Measurements from ENCODE around the gene PARG. TPM values are rescaled to one million over a fixed set of nuclear protein-coding genes. Genes with fewer than 3 reads are reported as not detected.

The PARG gene
- total and polyA plus RNA-seq, 9 of the 15 experiments (the other 6 are each of a cell fraction or from before 2014, with no cell fraction given), result 8.5 to 49.9 (median 28.8) TPM

GRCh38 chr10:49830016-49830415 is 111.8 kb downstream of the PARG start:
- H3K4me1 ChIP-seq (replicated peaks in 1 of 2; ENCODE audit: control insufficient read depth in 2 of 2, insufficient read depth in 2 of 2, low read length in 2 of 2), result no peaks in the 10 kb centered on the region
- H3K36me3 ChIP-seq (ENCODE audit: control insufficient read depth, insufficient read depth, low read length), result peaks cover 37% of the 10 kb centered on the region
- no peak overlapping the region for H3K4me3 ChIP-seq
- H3K4me2 ChIP-seq (ENCODE audit: insufficient read depth, low read length), result no peak overlapping the region
- TF ChIP-seq ZNF263 (CRISPR knock-in tag; IDR thresholded peaks at IDR 0.05; ENCODE audit: borderline replicate concordance) (no peak), MAX (CRISPR knock-in tag; IDR thresholded peaks at IDR 0.05) (no peak), CREM (IDR thresholded peaks at IDR 0.05; ENCODE audit: low read depth) (no peak), MIER1 (IDR thresholded peaks at IDR 0.05; ENCODE audit: low read depth) (no peak), ZBTB8A (IDR thresholded peaks at IDR 0.05; ENCODE audit: partially characterized antibody) (no peak), CBX1 (IDR thresholded peaks at IDR 0.05; ENCODE audit: low read depth) (no peak), SMARCA4 (IDR thresholded peaks at IDR 0.05) (no peak), NUFIP1 (IDR thresholded peaks at IDR 0.05; ENCODE audit: partially characterized antibody) (no peak), ELK3 (CRISPR knock-in tag; IDR thresholded peaks at IDR 0.05) (no peak), ZNF436 (CRISPR knock-in tag; IDR thresholded peaks at IDR 0.05) (no peak), SP1 (CRISPR knock-in tag; IDR thresholded peaks at IDR 0.05) (no peak), ZNF551 (CRISPR knock-in tag; IDR thresholded peaks at IDR 0.05) (no peak), POLR3G (IDR thresholded peaks at IDR 0.05; ENCODE audit: extremely low read depth, insufficient read length, insufficient replicate concordance) (no peak), CAMTA2 (CRISPR knock-in tag; conservative IDR thresholded peaks at IDR 0.05) (no peak), ELF1 (tag; IDR thresholded peaks at IDR 0.05) (no peak), ZFX (CRISPR knock-in tag; IDR thresholded peaks at IDR 0.05) (no peak), NR2C1 (IDR thresholded peaks at IDR 0.05) (no peak), NR2C1 (tag; IDR thresholded peaks at IDR 0.05) (no peak), KAT2B (IDR thresholded peaks at IDR 0.05; ENCODE audit: low read depth, low read length) (no peak)
- TF ChIP-seq, protein P1, sequence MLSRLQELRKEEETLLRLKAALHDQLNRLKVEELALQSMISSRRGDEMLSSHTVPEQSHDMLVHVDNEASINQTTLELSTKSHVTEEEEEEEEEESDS (CRISPR knock-in tag; IDR thresholded peaks at IDR 0.05), result no peak
- intact Hi-C loops (cut with micrococcal nuclease) (no loop called here), in situ Hi-C loops (cut with MboI) (no loop called here)
- ChIA-PET CTCF (ENCODE audit: low intra/inter-chr PET ratio) (no interaction called here), POLR2A (no interaction called here)
- no peak for DNase-seq (ENCODE audit: extremely low read depth in 1 of 4, low spot score in 3 of 4)
- H3K9me1 ChIP-seq (ENCODE audit: control insufficient read depth, insufficient read depth, low read length), result peaks cover under 1% of the 10 kb centered on the region
- WGBS (ENCODE audit: insufficient coverage, low coverage, missing lambda C conversion rate), result 91% methylated on average over 3 of the region's 3 CpGs
- H3K27me3 ChIP-seq (ENCODE audit: control insufficient read depth in 2 of 2, insufficient read depth in 2 of 2, low read length in 2 of 2), result no peaks in the 10 kb centered on the region
- H3K9me3 ChIP-seq (replicated peaks; ENCODE audit: control insufficient read depth, insufficient read depth, low read depth, low read length), result no peaks in the 10 kb centered on the region
- no peaks in the 10 kb centered on the region for H3K79me2 ChIP-seq (ENCODE audit: control insufficient read depth, insufficient read depth, low read length)
- H3K9ac ChIP-seq (ENCODE audit: insufficient read depth in 1 of 2, low read depth in 2 of 2, low read length in 2 of 2), result no peak overlapping the region
- H3K27ac ChIP-seq (ENCODE audit: extremely low read depth, low read depth, low read length), result no peak overlapping the region
- no peaks in the 10 kb centered on the region for H4K20me1 ChIP-seq (replicated peaks; ENCODE audit: control insufficient read depth, insufficient read depth, low read length)
- no TSS peak for BruUV-seq (replicated peaks)
- peak; percentile 37 for FAIRE-seq
- H2AFZ ChIP-seq (ENCODE audit: low read depth, low read length), result no peak overlapping the region
- no peak for ATAC-seq

All from K562 (cell line).